K562 (cell line): ENCODE results near the gene CLEC18A. TPM values are rescaled to one million over a fixed set of nuclear protein-coding genes. Genes with fewer than 3 reads are reported as not detected.

Source experiments
- ATAC-seq: fragments of 200-7000 bp; cut with Tn5 transposase; 3 replicates; pipeline ENCODE4 v1.9.1; 2020; ENCODE audit warnings: moderate library complexity
- BruUV-seq: library from RNA; stranded (reverse); fragments of 400-500 nt; replicated peaks from 2 replicates; lab custom pipeline; 2021; lab: Mats Ljungman, UMichigan
- CTCF ChIA-PET: fragments of 300-600 bp; formaldehyde crosslinking; extraction: SDS; loops from one replicate; lab custom pipeline; 2021; ENCODE audit warnings: low intra/inter-chr PET ratio; lab: Yijun Ruan, JAX
- POLR2A ChIA-PET: fragments of 300-600, 350-650 bp; sonication (Branson Sonifier 250); formaldehyde crosslinking; extraction: SDS; loops from one replicate; lab custom pipeline; 2021; ENCODE audit warnings: antibody characterized with exemption, inconsistent platforms; lab: Yijun Ruan, JAX
- DNase-seq, 4 experiments: peaks; one replicate each; pipeline versions ENCODE4 v3.0.0 to v3.0.0-alpha.2; 2011 to 2018; ENCODE audit warnings: low spot score in 3 of 4, mixed read lengths in 3 of 4; ENCODE audit errors: extremely low read depth in 1 of 4
- FAIRE-seq: peaks from 2 replicates; lab custom pipeline; 2011; peaks lifted over from hg19 to GRCh38; lab: Jason Lieb, UNC
- H2AFZ ChIP-seq: 2 replicates; pipeline ENCODE4 v1.6.0; 2011; ENCODE audit warnings: low read depth, low read length, control low read depth, inconsistent platforms
- H3K27ac ChIP-seq: fragments of 200-600 bp; 3 replicates; pipeline ENCODE4 v1.8.0; 2011; ENCODE audit warnings: low read depth, mild to moderate bottlenecking, control low read depth, inconsistent platforms, low read length, moderate library complexity, mixed read lengths; ENCODE audit errors: extremely low read depth
- H3K27me3 ChIP-seq, 2 experiments: fragments of 300-600 bp in 1 of 2; 2 replicates in 1 of 2; 3 replicates in 1 of 2; pipeline versions ENCODE4 v1.6.0 to v1.8.0; 2011; ENCODE audit warnings: inconsistent platforms in 2 of 2, low read length in 2 of 2, mild to moderate bottlenecking in 1 of 2, mixed read lengths in 1 of 2, moderate library complexity in 1 of 2; ENCODE audit not compliant: control insufficient read depth in 2 of 2, insufficient read depth in 2 of 2
- H3K36me3 ChIP-seq: fragments of 300-600 bp; 3 replicates; pipeline ENCODE4 v1.8.0; 2011; ENCODE audit warnings: mild to moderate bottlenecking, low read length, inconsistent platforms; ENCODE audit not compliant: control insufficient read depth, insufficient read depth
- H3K4me1 ChIP-seq, 2 experiments: fragments of 200-600 bp in 1 of 2; replicated peaks in 1 of 2; 2 replicates in 1 of 2; 3 replicates in 1 of 2; pipeline versions ENCODE4 v1.5.1 to v1.8.0; 2011; ENCODE audit warnings: inconsistent platforms in 2 of 2, low read length in 2 of 2, mild to moderate bottlenecking in 1 of 2, mixed read lengths in 1 of 2, moderate library complexity in 1 of 2; ENCODE audit not compliant: control insufficient read depth in 2 of 2, insufficient read depth in 2 of 2
- H3K4me2 ChIP-seq: 2 replicates; pipeline ENCODE4 v1.6.1; 2011; ENCODE audit warnings: low read length, control low read depth, inconsistent platforms, mixed read lengths; ENCODE audit not compliant: insufficient read depth
- H3K4me3 ChIP-seq: fragments of 200-600 bp; sonication (generic), shearing (Covaris generic); 2 replicates; pipeline ENCODE4 v1.5.1; 2016; ENCODE audit warnings: control low read depth, inconsistent platforms
- H3K79me2 ChIP-seq: fragments of 200-600 bp; 3 replicates; pipeline ENCODE4 v1.8.0; 2011; ENCODE audit warnings: low read length, inconsistent platforms; ENCODE audit not compliant: control insufficient read depth, insufficient read depth
- H3K9ac ChIP-seq, 2 experiments: 2 replicates each; pipeline versions ENCODE4 v1.6.0 to v1.6.1; 2011; ENCODE audit warnings: low read depth in 2 of 2, low read length in 2 of 2, control low read depth in 1 of 2, inconsistent platforms in 1 of 2, mild to moderate bottlenecking in 1 of 2, mixed read lengths in 1 of 2; ENCODE audit not compliant: insufficient read depth in 1 of 2
- H3K9me1 ChIP-seq: one replicate; pipeline ENCODE4 v1.6.0; 2011; ENCODE audit warnings: inconsistent platforms, mild to moderate bottlenecking, low read length, moderate library complexity; ENCODE audit not compliant: control insufficient read depth, insufficient read depth
- H3K9me3 ChIP-seq: replicated peaks from 2 replicates; pipeline ENCODE4 v1.5.1; 2011; ENCODE audit warnings: low read depth, low read length, inconsistent platforms; ENCODE audit not compliant: control insufficient read depth, insufficient read depth
- H4K20me1 ChIP-seq: replicated peaks from 2 replicates; pipeline ENCODE4 v1.6.1; 2011; ENCODE audit warnings: low read length, inconsistent platforms, mixed read lengths; ENCODE audit not compliant: control insufficient read depth, insufficient read depth
- GATAD2B ChIP-seq: fragments of 450-650 bp; IDR thresholded peaks from 2 replicates; pipeline ENCODE4 v1.6.1; 2017; ENCODE audit warnings: mild to moderate bottlenecking, borderline replicate concordance
- HOXB6 ChIP-seq: fragments of 250-450 bp; sonication (Bioruptor Pico); IDR thresholded peaks from 2 replicates; pipeline ENCODE4 v1.5.1; 2022; ENCODE audit warnings: mild to moderate bottlenecking, borderline replicate concordance
- PBX2 ChIP-seq, 2 experiments: IDR thresholded peaks in 1 of 2; conservative IDR thresholded peaks in 1 of 2; 2 replicates each; pipeline ENCODE4 v1.6.1; 2016; ENCODE audit warnings: low read depth in 2 of 2, mild to moderate bottlenecking in 1 of 2, missing compliant biosample characterization in 1 of 2, missing genetic modification characterization in 1 of 2, moderate library complexity in 1 of 2
- PREB ChIP-seq: sonication (generic); formaldehyde crosslinking; IDR thresholded peaks from 2 replicates; pipeline ENCODE4 v1.8.1; 2023; ENCODE audit warnings: mild to moderate bottlenecking, missing genetic modification reagents
- SNAPC5 ChIP-seq: fragments of 250-450 bp; sonication (Bioruptor Pico); IDR thresholded peaks from 2 replicates; pipeline ENCODE4 v1.8.0; 2021; ENCODE audit warnings: moderate library complexity, mild to moderate bottlenecking, inconsistent platforms
- SRSF7 ChIP-seq: fragments of 200-400 bp; formaldehyde crosslinking; optimal IDR thresholded peaks from 2 replicates; pipeline ENCODE3; 2017; ENCODE audit warnings: mild to moderate bottlenecking, low read depth, low read length
- TCFL5 ChIP-seq: fragments of 250-450 bp; sonication (Bioruptor Pico); conservative IDR thresholded peaks from 2 replicates; pipeline ENCODE4 v1.6.1; 2021; ENCODE audit warnings: mild to moderate bottlenecking, moderate library complexity, matching md5 sums
- ZBTB8A ChIP-seq: fragments of 450-650 bp; IDR thresholded peaks from 2 replicates; pipeline ENCODE4 v1.6.1; 2018; ENCODE audit warnings: mild to moderate bottlenecking, moderate library complexity; ENCODE audit not compliant: partially characterized antibody
- ZNF124 ChIP-seq: sonication (generic); formaldehyde crosslinking; IDR thresholded peaks from 2 replicates; pipeline ENCODE4 v1.8.1; 2022; ENCODE audit warnings: missing genetic modification reagents
- ZNF407 ChIP-seq: fragments of 450-650 bp; IDR thresholded peaks from 2 replicates; pipeline ENCODE4 v1.6.1; 2016; ENCODE audit warnings: low read depth
- WGBS: fragments of 100-300 bp; shearing (Covaris generic); methylation state at CpG from one replicate; pipeline ENCODE4 v1.1.6; 2016; ENCODE audit warnings: low coverage, mixed read lengths; ENCODE audit not compliant: insufficient coverage; ENCODE audit errors: missing lambda C conversion rate; 5-methylcytosine and 5-hydroxymethylcytosine counted together
- in situ Hi-C: fragments of 300-500 bp; cut with MboI; formaldehyde crosslinking; loops from 4 replicates; pipeline ENCODE4 v1.15.0; 2018; ENCODE audit warnings: inconsistent platforms, mixed read lengths
- intact Hi-C: fragments of 100-400 bp; cut with micrococcal nuclease; formaldehyde crosslinking; loops from 2 replicates; pipeline ENCODE4 v1.14.2; 2022
- polyA plus RNA-seq, 8 experiments: library from polyadenylated mRNA; depleted of rRNA in 4 of 8; stranded (reverse) in 5 of 8; unstranded in 3 of 8; fragments of >200 nt; fragmentation: Nextera tagmentation in 2 of 8; fragmentation: Illumina TruSeq in 1 of 8; extraction: Ambion mirVana in 2 of 8; extraction: Trizol in 1 of 8; gene quantifications; 2 replicates each; pipeline versions ENCODE4 v1.2.1 to v1.2.3, GENCODE V29; 2011 to 2014; ENCODE audit warnings: inconsistent platforms in 1 of 8, missing spikeins in 1 of 8
- total RNA-seq, 7 experiments: library from RNA; depleted of rRNA in 6 of 7; stranded (reverse); fragments of >200 nt in 6 of 7; fragmentation: Illumina TruSeq in 2 of 7; extraction: Trizol in 2 of 7; gene quantifications; 2 replicates each; pipeline versions ENCODE4 v1.2.1 to v1.2.3, GENCODE V29; 2011 to 2021; ENCODE audit warnings: low replicate concordance in 1 of 7

The CLEC18A gene
- total and polyA plus RNA-seq, 9 of the 15 experiments (the other 6 are each of a cell fraction or from before 2014, with no cell fraction given) = 0.08 to 0.33 (median 0.23) TPM; not detected in 2

GRCh38 chr16:69932228-69932627, 18.9 kb upstream of the CLEC18A start:
- Histone ChIP-seq H3K27me3 (no peaks in the 10 kb centered on the region), H3K27ac (no peak overlapping the region), H3K36me3 (peaks cover 42% of the 10 kb centered on the region; the same call in 1 of the 3 replicates), H3K4me1 (0 out of 5 replicates have a peak, but pooled peaks cover 0 to 3% of the 10 kb centered on the region in 2 experiments), H2AFZ (no peak overlapping the region), H3K4me2 (no peak overlapping the region), H3K9me3 (no peaks in the 10 kb centered on the region), H3K4me3 (no peak overlapping the region), H4K20me1 (no peaks in the 10 kb centered on the region), H3K9ac (no peak overlapping the region), H3K9me1 (peaks cover 2% of the 10 kb centered on the region), H3K79me2 (no peaks in the 10 kb centered on the region)
- WGBS = 81% methylated on average over 8 of the region's 9 CpGs
- intact Hi-C loops = loop anchor here (5.0 kb wide), 1 partner anchor 225 kb away; no protein-coding TSS in a partner anchor
- in situ Hi-C loops = no loop called here
- DNase-seq (no peak), ATAC-seq (no peak), FAIRE-seq (no peak)
- CTCF ChIA-PET = no interaction called here
- BruUV-seq = no TSS peak
- POLR2A ChIA-PET = interaction anchor here (0.6 to 0.7 kb wide), 2 partner anchors 121 to 476 kb away, joined by 3 read pairs; no protein-coding TSS in a partner anchor
- no peak for TF ChIP-seq SNAPC5
- TF ChIP-seq TCFL5 (CRISPR knock-in tag) = no peak
- TF ChIP-seq HOXB6 (CRISPR knock-in tag) = no peak
- no peak for TF ChIP-seq GATAD2B
- TF ChIP-seq ZBTB8A = no peak
- TF ChIP-seq SRSF7 = no peak
- TF ChIP-seq PREB (CRISPR knock-in tag) = no peak
- no peak for TF ChIP-seq ZNF407
- no peak for TF ChIP-seq PBX2 (CRISPR knock-in tag; IDR thresholded peaks at IDR 0.05; ENCODE audit: low read depth)
- TF ChIP-seq PBX2 (tag; conservative IDR thresholded peaks at IDR 0.05; ENCODE audit: low read depth) = no peak
- TF ChIP-seq ZNF124 = no peak
